DMS114 treated with DMSO at 0.1 percent for 48 hours (cell line): ENCODE data around the gene TBC1D19.

Source experiments
- DNase-seq: peaks from one replicate; lab custom pipeline; 2025; ENCODE audit not compliant: unreplicated experiment; lab: John Stamatoyannopoulos, UW

The TBC1D19 gene

DNA sequence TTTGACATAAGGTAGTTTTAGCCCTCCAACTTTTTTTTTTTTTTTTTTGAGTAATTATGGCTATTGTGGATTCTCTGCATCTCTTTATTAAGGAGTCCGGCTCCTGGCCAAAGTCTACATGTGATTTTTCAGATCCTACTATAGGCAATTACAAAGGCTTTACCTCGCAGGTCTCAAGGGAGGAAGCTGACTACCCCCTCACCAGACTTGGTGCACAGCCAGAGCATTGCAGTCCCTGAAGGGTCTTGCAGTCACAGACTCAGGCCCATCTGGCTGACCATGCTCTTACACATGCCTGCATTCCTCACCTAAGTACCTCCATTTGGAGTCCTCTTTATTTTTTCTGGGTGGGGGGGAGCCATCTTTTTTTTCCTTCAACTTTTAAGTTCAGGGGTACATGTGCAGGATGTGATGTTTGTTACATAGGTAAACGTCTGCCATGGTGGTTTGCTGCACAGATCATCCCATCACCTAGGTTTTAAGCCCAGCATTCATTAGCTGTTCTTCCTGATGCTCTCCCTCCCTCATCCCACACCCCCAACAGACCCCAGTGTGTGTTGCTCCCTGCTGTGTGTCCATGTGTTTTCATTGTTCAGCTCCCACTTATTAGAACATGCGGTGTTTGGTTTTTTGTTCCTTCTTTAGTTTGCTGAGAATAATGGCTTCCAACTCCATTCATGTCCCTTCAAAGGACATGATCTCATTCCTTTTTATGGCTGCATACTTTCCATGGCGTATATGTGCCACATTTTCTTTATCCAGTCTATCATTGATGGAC is 188.4 kb downstream of the TBC1D19 start:
- DNase-seq = no peak

DNA sequence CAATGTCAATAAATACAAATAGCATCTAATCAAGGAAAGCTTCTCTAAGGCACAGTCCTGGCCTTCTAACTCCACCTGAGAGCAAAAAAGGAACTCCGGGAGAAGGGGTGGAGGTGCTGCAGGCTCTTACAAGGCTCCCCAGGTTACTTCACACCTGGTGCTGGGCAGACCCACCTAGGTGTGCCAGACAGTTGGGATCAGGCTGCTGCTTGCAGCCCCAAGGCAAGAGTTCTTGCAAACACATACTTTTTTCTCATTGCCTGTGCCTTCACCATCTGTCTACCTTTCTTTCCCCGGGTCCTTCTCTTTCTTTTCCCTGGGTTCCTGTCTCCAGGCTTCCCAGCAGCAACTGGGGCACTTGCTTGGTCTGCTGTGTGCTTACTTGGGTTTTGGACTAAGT is 195.3 kb downstream of the TBC1D19 start:
- no peak for DNase-seq

DNA sequence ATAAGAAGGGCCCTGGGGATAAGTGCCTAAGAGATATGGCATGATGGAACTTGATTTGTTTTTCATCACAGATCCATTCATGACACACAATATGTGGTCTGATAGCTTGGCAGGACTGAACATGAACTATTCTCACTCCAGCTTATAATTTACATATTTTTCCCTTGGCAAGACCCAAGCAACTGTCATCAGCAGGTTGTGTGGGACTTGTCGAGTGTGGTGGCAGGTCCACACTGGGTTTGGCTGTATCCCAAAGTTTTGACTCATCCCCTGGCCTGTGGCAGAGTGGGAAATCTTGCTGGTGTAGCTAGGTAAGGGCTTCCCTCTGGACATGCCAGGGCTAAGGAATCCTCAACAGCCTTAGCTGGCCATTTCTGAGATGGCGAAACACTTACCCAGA is 195.8 kb downstream of the TBC1D19 start:
- no peak for DNase-seq

GRCh38 chr4:26780539-26780938 is 196.7 kb downstream of the TBC1D19 start:
- DNase-seq = no peak

- DNase-seq = no peak
These were observed 198.4 kb downstream of the TBC1D19 start for GRCh38 chr4:26782168-26782829.

- DNase-seq = no peak
These were observed 198.9 kb downstream of the TBC1D19 start for GRCh38 chr4:26782830-26783202.

- DNase-seq = no peak
These were observed 200.5 kb downstream of the TBC1D19 start for GRCh38 chr4:26784207-26784865.

- no peak for DNase-seq
These were observed 201.4 kb downstream of the TBC1D19 start for GRCh38 chr4:26785312-26785711.

GRCh38 chr4:26785810-26786209 is 201.9 kb downstream of the TBC1D19 start:
- DNase-seq = no peak

DNA sequence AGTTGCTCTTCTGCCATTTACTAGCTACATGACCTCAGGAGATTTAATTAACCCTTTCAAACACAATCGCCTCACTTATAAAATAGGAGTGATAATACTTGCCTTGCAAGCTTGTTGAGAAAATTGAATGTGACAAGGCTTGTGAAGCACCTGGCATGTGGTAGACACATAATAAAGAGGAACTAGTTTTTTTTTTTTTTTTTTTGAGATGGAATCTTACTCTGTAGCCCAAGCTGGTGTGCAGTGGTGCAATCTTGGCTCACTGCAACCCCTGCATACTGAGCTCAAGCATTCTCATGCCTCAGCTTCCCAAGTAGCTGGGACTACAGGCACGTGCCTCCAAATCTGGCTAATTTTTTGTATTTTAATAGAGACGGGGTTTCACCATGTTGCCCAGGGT is 203.0 kb downstream of the TBC1D19 start:
- no peak for DNase-seq

GRCh38 chr4:26787461-26788340 is 203.8 kb downstream of the TBC1D19 start:
- DNase-seq = no peak

DNA sequence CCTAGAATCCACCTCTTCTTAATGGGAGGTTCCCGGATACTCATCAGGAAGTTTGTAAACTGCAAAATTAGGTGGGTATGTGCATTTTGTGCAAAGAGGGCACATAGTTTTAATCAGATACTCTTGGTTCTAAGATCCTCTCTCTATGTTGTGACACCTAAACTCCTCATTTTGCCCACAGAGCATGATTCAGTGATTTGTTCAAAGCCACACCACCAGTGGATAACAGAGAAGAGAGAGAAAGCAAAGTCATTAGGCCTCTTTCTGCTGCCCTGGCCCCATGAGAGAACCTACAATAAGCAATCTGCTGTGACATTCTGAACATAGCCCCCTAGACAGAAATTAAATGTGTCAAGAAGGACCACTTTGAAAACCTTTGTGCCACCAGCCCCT is 204.5 kb downstream of the TBC1D19 start:
- DNase-seq = no peak

DNA sequence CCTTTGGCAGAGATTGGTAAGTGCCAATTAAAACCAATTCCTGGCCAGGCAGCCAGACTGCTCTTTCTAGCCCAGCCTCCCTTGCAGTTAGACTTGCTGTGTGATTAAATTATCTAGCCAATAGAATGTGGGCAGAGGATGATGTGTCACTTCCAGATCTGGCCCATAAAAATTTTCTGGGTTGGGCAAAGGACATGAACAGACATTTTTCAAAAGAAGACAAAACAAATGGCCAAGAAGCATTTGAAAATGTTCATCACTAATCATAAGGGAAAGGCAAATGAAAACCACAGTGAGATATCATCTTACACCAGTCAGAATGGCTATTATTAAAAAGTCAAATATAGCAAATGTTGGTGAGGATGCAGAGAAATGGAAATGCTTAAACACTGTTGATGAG is 205.3 kb downstream of the TBC1D19 start:
- DNase-seq = no peak

GRCh38 chr4:26791346-26791745 is 207.5 kb downstream of the TBC1D19 start:
- DNase-seq = no peak

DNA sequence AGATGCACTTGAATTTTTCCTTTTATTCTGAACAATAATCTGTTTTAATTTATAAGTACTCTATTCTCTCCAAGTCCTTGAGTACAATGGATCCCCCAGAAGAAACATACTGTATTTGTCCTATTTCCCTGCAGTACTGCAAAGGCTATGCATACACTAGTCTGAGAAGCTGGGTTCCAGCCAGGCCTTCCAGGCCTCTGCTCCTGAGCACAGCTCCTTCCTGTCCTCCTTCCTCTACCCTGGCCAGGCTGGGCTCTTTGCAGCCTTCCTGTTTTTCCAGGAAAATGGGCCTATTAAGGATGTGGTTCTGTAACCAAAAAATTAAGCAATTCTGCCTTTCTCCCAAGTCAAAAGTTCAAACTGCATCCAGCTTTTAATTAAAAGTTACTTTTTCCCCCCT is 208.8 kb downstream of the TBC1D19 start:
- DNase-seq = no peak

DNA sequence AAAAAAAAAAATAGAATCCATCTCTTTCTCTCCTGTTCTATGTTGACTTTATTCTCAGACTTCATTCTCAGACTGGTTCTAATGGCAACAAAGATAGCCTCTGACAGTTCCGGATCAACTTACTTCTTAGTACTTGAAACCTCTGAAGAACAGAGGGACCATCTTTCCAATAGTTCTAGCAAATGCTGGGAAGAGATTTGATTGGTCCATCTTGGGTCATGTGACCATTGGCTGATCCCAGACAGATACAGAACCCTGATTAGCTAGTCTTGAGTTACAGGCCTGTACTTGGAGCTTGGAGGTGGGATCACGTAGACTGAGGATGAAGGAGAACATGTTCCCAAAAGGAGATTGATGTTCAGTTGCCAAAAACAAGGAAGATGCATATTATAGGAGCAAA is 209.9 kb downstream of the TBC1D19 start:
- DNase-seq = no peak

GRCh38 chr4:26796081-26796480 is 212.2 kb downstream of the TBC1D19 start:
- no peak for DNase-seq

GRCh38 chr4:26802790-26803189 is 218.9 kb downstream of the TBC1D19 start:
- no peak for DNase-seq

- DNase-seq = no peak
These were observed 219.5 kb downstream of the TBC1D19 start for GRCh38 chr4:26803211-26803861.

GRCh38 chr4:26804451-26804850 is 220.6 kb downstream of the TBC1D19 start:
- DNase-seq = no peak

GRCh38 chr4:26804925-26805324 is 221.0 kb downstream of the TBC1D19 start:
- no peak for DNase-seq
